Hepatocyte (in vitro differentiated cells): Measurements from ENCODE around the gene HDAC11.

Source experiments
- CTCF ChIP-seq: fragments of 200-600 bp; sonication (generic); IDR thresholded peaks from 2 replicates; pipeline ENCODE4 v1.5.1; 2016; ENCODE audit warnings: antibody characterized with exemption, mild to moderate bottlenecking; ENCODE audit not compliant: poor library complexity
- EZH2 ChIP-seq: fragments of 200-600 bp; sonication (generic); IDR thresholded peaks from 2 replicates; pipeline ENCODE4 v1.6.1; 2016; ENCODE audit warnings: antibody characterized with exemption, mild to moderate bottlenecking, borderline replicate concordance
- EZH2phosphoT487 ChIP-seq: fragments of 200-600 bp; sonication (generic); IDR thresholded peaks from one replicate; pipeline ENCODE4 v1.6.1; 2018; ENCODE audit warnings: antibody characterized with exemption, mild to moderate bottlenecking, low read depth, moderate library complexity; ENCODE audit not compliant: unreplicated experiment, severe bottlenecking

GRCh38 chr3:13550423-13550690, 70.3 kb downstream of the HDAC11 start:
- TF ChIP-seq CTCF, result no peak
- TF ChIP-seq EZH2, result no peak
- TF ChIP-seq EZH2phosphoT487, result no peak
